K562 (cell line): ENCODE data around the gene PHF12. TPM values are rescaled to one million over a fixed set of nuclear protein-coding genes. Genes with fewer than 3 reads are reported as not detected.

ENCODE experiments used
- ATF4 ChIP-seq: fragments of 450-650 bp; formaldehyde crosslinking; IDR thresholded peaks from 2 replicates; pipeline ENCODE4 v1.4.0; 2022; ENCODE audit warnings: mild to moderate bottlenecking, moderate library complexity
- ETV5 ChIP-seq: sonication (generic); formaldehyde crosslinking; IDR thresholded peaks from 2 replicates; pipeline ENCODE4 v1.4.0; 2020; ENCODE audit warnings: low read depth, mild to moderate bottlenecking, missing genetic modification reagents
- HMG20A ChIP-seq: fragments of 450-650 bp; formaldehyde crosslinking; conservative IDR thresholded peaks from 2 replicates; pipeline ENCODE4 v1.4.0; 2020; ENCODE audit warnings: mild to moderate bottlenecking, mixed read lengths
- KAT8 ChIP-seq: fragments of 450-650 bp; IDR thresholded peaks from 2 replicates; pipeline ENCODE4 v1.6.1; 2016; ENCODE audit warnings: low read depth, mild to moderate bottlenecking
- MCM5 ChIP-seq: fragments of 450-650 bp; IDR thresholded peaks from 2 replicates; pipeline ENCODE4 v1.6.1; 2016; ENCODE audit warnings: low read depth
- NBN ChIP-seq: fragments of 450-650 bp; IDR thresholded peaks from 2 replicates; pipeline ENCODE4 v1.6.1; 2016; ENCODE audit warnings: low read depth, mild to moderate bottlenecking
- NFIX ChIP-seq: fragments of 250-450 bp; sonication (Bioruptor Pico); IDR thresholded peaks from 2 replicates; pipeline ENCODE4 v1.4.0; 2020; ENCODE audit warnings: low read depth, mild to moderate bottlenecking, moderate library complexity
- POLR2G ChIP-seq: fragments of 200-400 bp; formaldehyde crosslinking; IDR thresholded peaks from 2 replicates; pipeline ENCODE4 v1.6.1; 2017; ENCODE audit warnings: low read depth, mild to moderate bottlenecking, antibody characterized with exemption, low read length, moderate library complexity
- POLR3G ChIP-seq: IDR thresholded peaks from 2 replicates; pipeline ENCODE4 v1.6.1; 2011; ENCODE audit not compliant: insufficient read length, insufficient replicate concordance; ENCODE audit errors: extremely low read depth
- RBM39 ChIP-seq: fragments of 200-400 bp; formaldehyde crosslinking; optimal IDR thresholded peaks from 2 replicates; pipeline ENCODE3; 2018; ENCODE audit warnings: low read depth, low read length
- RHOXF2B ChIP-seq: fragments of 250-450 bp; sonication (Bioruptor Pico); conservative IDR thresholded peaks from 2 replicates; pipeline ENCODE4 v1.5.1; 2021
- TBP ChIP-seq: optimal IDR thresholded peaks from 2 replicates; pipeline ENCODE3; 2011; ENCODE audit warnings: low read depth, low read length, improper control_type of control experiment
- THAP12 ChIP-seq: fragments of 250-450 bp; sonication (Bioruptor Pico); IDR thresholded peaks from 2 replicates; pipeline ENCODE4 v1.9.0; 2021; ENCODE audit warnings: mild to moderate bottlenecking, inconsistent platforms
- polyA plus RNA-seq, 8 experiments: library from polyadenylated mRNA; depleted of rRNA in 4 of 8; stranded (reverse) in 5 of 8; unstranded in 3 of 8; fragments of >200 nt; fragmentation: Nextera tagmentation in 2 of 8; fragmentation: Illumina TruSeq in 1 of 8; extraction: Ambion mirVana in 2 of 8; extraction: Trizol in 1 of 8; gene quantifications; 2 replicates each; pipeline versions ENCODE4 v1.2.1 to v1.2.3, GENCODE V29; 2011 to 2014; ENCODE audit warnings: inconsistent platforms in 1 of 8, missing spikeins in 1 of 8
- total RNA-seq, 7 experiments: library from RNA; depleted of rRNA in 6 of 7; stranded (reverse); fragments of >200 nt in 6 of 7; fragmentation: Illumina TruSeq in 2 of 7; extraction: Trizol in 2 of 7; gene quantifications; 2 replicates each; pipeline versions ENCODE4 v1.2.1 to v1.2.3, GENCODE V29; 2011 to 2021; ENCODE audit warnings: low replicate concordance in 1 of 7
- TF ChIP-seq, protein P1 (sequence below): sonication (generic); formaldehyde crosslinking; IDR thresholded peaks from 2 replicates; pipeline ENCODE4 v1.8.0; 2023; ENCODE audit warnings: mild to moderate bottlenecking, missing genetic modification reagents

The PHF12 gene
- total and polyA plus RNA-seq, 9 of the 15 experiments (the other 6 are each of a cell fraction or from before 2014, with no cell fraction given), result 0.82 to 31.3 (median 13.5) TPM

GRCh38 chr17:28883967-28884702 is 67.2 kb downstream of the PHF12 start (continued):
- TF ChIP-seq POLR2G (peak; percentile 53), THAP12 (CRISPR knock-in tag) (0 out of 2 replicates have a peak, but pooled peaks have one; percentile 4), POLR3G (no peak), HMG20A (CRISPR knock-in tag) (no peak), ETV5 (CRISPR knock-in tag) (no peak), RBM39 (no peak), ATF4 (no peak), MCM5 (no peak), TBP (no peak), NFIX (CRISPR knock-in tag) (no peak), KAT8 (no peak), RHOXF2B (CRISPR knock-in tag) (no peak), NBN (no peak)
- TF ChIP-seq, protein P1, sequence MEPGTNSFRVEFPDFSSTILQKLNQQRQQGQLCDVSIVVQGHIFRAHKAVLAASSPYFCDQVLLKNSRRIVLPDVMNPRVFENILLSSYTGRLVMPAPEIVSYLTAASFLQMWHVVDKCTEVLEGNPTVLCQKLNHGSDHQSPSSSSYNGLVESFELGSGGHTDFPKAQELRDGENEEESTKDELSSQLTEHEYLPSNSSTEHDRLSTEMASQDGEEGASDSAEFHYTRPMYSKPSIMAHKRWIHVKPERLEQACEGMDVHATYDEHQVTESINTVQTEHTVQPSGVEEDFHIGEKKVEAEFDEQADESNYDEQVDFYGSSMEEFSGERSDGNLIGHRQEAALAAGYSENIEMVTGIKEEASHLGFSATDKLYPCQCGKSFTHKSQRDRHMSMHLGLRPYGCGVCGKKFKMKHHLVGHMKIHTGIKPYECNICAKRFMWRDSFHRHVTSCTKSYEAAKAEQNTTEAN (CRISPR knock-in tag), result no peak
